Thymus (tissue), 11 donors: Measurements from ENCODE around the gene PC. TPM values are rescaled to one million over a fixed set of nuclear protein-coding genes. Genes with fewer than 3 reads are reported as not detected.
"Not testable (repeated sequence)": the region's sequence is repeated elsewhere in the genome, so short reads cannot be mapped to it uniquely, and the experiment has no call there.

ENCODE experiments used
- DNase-seq, 9 donors: peaks; one replicate each; pipeline ENCODE4 v3.0.0-alpha.2; 2013; ENCODE audit warnings: low spot score in 9 of 9, low read depth in 6 of 9, missing footprints in 1 of 9
- H3K27ac ChIP-seq, 2 donors: one replicate each; pipeline ENCODE4 v1.5.1; 2013; ENCODE audit warnings: control low read depth in 1 of 2, low read depth in 1 of 2, low read length in 1 of 2, mild to moderate bottlenecking in 1 of 2, moderate library complexity in 1 of 2
- H3K27me3 ChIP-seq, 2 donors: one replicate each; pipeline ENCODE4 v1.5.1; 2013; ENCODE audit warnings: low read length in 1 of 2; ENCODE audit not compliant: control insufficient read depth in 2 of 2, insufficient read depth in 1 of 2
- H3K36me3 ChIP-seq, 2 donors: one replicate each; pipeline ENCODE4 v1.5.1; 2013; ENCODE audit warnings: low read length in 1 of 2, mild to moderate bottlenecking in 1 of 2, moderate library complexity in 1 of 2; ENCODE audit not compliant: control insufficient read depth in 2 of 2, insufficient read depth in 2 of 2
- H3K4me1 ChIP-seq, 2 donors: one replicate each; pipeline ENCODE4 v1.5.1; 2013; ENCODE audit warnings: low read length in 2 of 2; ENCODE audit not compliant: control insufficient read depth in 2 of 2, insufficient read depth in 2 of 2
- H3K4me3 ChIP-seq, 2 donors: one replicate each; pipeline ENCODE4 v1.5.1; 2013; ENCODE audit warnings: low read length in 2 of 2, control low read depth in 1 of 2, mild to moderate bottlenecking in 1 of 2
- H3K9me3 ChIP-seq, 2 donors: one replicate each; pipeline ENCODE4 v1.5.1; 2013; ENCODE audit warnings: low read length in 1 of 2, mild to moderate bottlenecking in 1 of 2; ENCODE audit not compliant: control insufficient read depth in 2 of 2, insufficient read depth in 1 of 2
- WGBS: extraction: QIAGEN DNeasy Blood & Tissue Kit; methylation state at CpG from one replicate; pipeline ENCODE4 v1.1.7; 2013; 5-methylcytosine and 5-hydroxymethylcytosine counted together
- polyA plus RNA-seq: library from polyadenylated mRNA; stranded (reverse); fragments of 200-250 nt; gene quantifications from one replicate; pipeline ENCODE4 v1.2.3, GENCODE V29; 2013
- total RNA-seq: library from RNA; stranded (reverse); fragments of 120-200 nt; gene quantifications from one replicate; pipeline ENCODE4 v1.2.4, GENCODE V29; 2013
- donor health status: healthy.

Gene PC
- total and polyA plus RNA-seq, 2 donors: 3.4 to 9.9 TPM

- Histone ChIP-seq H3K9me3 (no peaks in the 10 kb centered on the region), H3K4me1 (no peaks in the 10 kb centered on the region), H3K36me3 (no peaks in the 10 kb centered on the region), H3K27me3 (peaks cover 0 to 23% of the 10 kb centered on the region in 2 donors), H3K4me3 (no peak overlapping the region), H3K27ac (no peak overlapping the region)
- no peak for DNase-seq
- WGBS: 95% methylated on average over 7 of the region's 7 CpGs
These were observed 41.4 kb upstream of the PC start for GRCh38 chr11:66999555-66999954.

DNA sequence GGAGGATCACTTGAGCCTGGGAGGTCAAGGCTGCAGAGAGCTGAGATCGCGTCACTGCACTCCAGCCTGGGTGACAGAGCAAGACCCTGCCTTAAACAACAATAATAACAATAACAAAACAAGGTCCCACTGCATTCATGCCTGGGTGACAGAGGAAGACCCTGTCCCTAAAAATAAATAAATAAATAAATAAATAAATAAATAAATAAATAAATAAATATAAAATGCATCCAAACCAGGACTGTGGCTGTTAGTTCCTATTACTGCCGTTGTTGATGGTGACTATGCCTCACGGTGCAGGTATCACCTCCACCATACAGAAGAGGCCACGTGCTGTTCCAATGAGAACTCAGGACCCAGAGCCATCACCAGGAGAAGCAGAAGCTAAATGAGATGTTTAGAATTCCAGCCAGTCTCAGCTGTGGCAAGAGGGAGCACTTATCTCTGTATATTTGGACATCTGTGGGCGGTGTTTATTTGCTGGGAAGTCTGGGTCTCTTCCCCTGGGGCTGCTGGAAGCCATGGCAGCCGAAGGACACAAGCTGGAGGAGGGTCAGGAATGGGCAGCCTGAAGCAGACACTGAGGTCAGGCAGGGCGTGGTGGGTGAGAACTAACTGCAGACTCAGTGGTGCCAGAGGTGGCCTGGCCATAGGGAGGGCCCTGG lies 38.6 kb upstream of the PC start:
- Histone ChIP-seq H3K4me1 (no peaks in the 10 kb centered on the region), H3K4me3 (no peak overlapping the region), H3K27ac (no peak overlapping the region), H3K9me3 (no peaks in the 10 kb centered on the region), H3K36me3 (no peaks in the 10 kb centered on the region), H3K27me3 (peaks cover 0 to 14% of the 10 kb centered on the region in 2 donors)
- DNase-seq: no peak
- 89% methylated on average over 8 of the region's 8 CpGs for WGBS

DNA sequence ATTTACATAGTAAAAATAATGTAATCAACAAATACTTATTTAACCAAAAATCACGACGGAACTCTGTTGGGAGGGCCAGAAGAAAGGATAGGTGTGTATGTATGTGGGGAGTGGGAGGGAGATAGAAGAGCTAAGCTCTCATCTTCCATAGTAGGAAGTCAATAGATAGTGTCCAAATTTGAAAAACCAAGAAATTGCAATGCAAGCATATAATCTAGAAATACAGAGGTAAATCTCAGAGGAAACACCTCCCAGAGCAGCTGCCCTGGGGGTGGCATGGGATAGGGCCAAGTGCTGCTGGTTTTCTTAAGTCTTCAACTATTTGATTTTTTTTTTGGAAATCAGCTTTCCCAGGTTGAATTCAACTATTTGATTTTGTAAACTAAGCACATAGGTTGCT lies 33.9 kb upstream of the PC start:
- Histone ChIP-seq H3K4me3 (no peak overlapping the region), H3K9me3 (no peaks in the 10 kb centered on the region), H3K27me3 (peaks cover 0 to 10% of the 10 kb centered on the region in 2 donors), H3K36me3 (no peaks in the 10 kb centered on the region), H3K27ac (no peak overlapping the region), H3K4me1 (no peaks in the 10 kb centered on the region)
- 98% methylated on average over 2 of the region's 2 CpGs for WGBS
- DNase-seq: no peak

- not testable (repeated sequence) for H3K4me3 ChIP-seq, H3K27me3 ChIP-seq, H3K36me3 ChIP-seq, H3K4me1 ChIP-seq, H3K27ac ChIP-seq, DNase-seq, H3K9me3 ChIP-seq
- 91% methylated on average over 9 of the region's 9 CpGs for WGBS
These were observed 31.2 kb upstream of the PC start for GRCh38 chr11:66989360-66989759.

DNA sequence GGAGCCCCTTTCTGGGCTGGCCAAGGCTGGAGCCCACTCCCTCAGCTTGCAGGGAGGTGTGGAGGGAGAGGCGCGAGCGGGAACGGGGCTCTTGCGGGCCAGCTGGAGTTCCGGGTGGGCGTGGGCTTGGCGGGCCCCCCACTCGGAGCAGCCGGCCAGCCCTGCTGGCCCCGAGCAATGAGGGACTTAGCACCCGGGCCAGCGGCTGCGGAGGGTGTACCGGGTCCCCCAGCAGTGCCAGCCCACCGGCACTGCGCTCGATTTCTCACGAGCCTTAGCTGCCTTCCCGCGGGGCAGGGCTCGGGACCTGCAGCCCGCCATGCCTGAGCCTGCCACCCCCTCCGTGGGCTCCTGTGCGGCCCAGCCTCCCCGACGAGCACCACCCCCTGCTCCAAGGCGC lies 30.6 kb upstream of the PC start:
- H3K9me3 ChIP-seq, H3K27ac ChIP-seq, H3K4me1 ChIP-seq, DNase-seq, H3K4me3 ChIP-seq, H3K27me3 ChIP-seq, H3K36me3 ChIP-seq: not testable (repeated sequence)
- 97% methylated on average over 28 of the region's 28 CpGs for WGBS

DNA sequence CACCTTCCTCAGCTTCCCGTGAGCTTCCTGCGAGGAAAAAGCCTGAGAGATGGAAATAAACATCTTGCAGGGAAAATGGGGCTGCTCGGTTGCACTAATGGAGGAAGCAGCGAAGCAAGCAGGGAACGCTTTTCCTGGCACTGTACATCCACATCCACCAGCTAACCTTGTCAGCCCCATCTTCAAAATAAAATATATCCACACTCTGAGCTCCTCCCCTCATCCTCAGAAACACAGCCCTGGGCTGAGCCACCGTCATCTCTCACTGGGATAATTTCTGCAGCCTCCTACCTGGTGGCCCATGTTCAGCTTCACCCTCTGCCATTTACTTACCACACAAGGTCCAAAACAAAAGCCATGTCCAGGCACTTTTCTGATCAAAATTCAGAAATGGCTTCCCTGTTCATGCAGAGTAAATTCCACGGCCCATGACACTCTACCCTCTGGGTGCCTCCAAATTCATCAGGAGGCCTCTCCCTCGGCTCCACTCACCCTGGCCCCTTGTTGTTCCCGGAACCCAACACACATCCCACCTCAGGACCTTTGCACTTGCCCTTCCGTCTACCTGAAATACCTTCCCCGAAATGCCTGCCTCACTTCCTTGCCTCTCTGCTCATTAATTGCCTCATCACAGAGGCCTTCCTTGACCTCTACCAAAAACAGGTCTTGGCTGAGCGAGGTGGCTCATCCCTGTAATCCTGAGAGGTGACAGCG lies 29.9 kb upstream of the PC start:
- DNase-seq: no peak
- Histone ChIP-seq H3K27me3 (peaks cover 0 to 4% of the 10 kb centered on the region in 2 donors), H3K27ac (no peak overlapping the region), H3K4me1 (no peaks in the 10 kb centered on the region), H3K36me3 (no peaks in the 10 kb centered on the region), H3K9me3 (no peaks in the 10 kb centered on the region), H3K4me3 (no peak overlapping the region)
- WGBS: 83% methylated on average over 13 of the region's 13 CpGs

GRCh38 chr11:66987158-66987620 lies 29.0 kb upstream of the PC start:
- no peak for DNase-seq
- no peaks in the 10 kb centered on the region for H3K36me3 ChIP-seq
- 95% methylated on average over 6 of the region's 6 CpGs for WGBS
- H3K4me1 ChIP-seq: no peaks in the 10 kb centered on the region
- H3K27ac ChIP-seq: no peak overlapping the region
- peaks cover 0 to 4% of the 10 kb centered on the region in 2 donors for H3K27me3 ChIP-seq
- no peaks in the 10 kb centered on the region for H3K9me3 ChIP-seq
- H3K4me3 ChIP-seq: no peak overlapping the region

DNA sequence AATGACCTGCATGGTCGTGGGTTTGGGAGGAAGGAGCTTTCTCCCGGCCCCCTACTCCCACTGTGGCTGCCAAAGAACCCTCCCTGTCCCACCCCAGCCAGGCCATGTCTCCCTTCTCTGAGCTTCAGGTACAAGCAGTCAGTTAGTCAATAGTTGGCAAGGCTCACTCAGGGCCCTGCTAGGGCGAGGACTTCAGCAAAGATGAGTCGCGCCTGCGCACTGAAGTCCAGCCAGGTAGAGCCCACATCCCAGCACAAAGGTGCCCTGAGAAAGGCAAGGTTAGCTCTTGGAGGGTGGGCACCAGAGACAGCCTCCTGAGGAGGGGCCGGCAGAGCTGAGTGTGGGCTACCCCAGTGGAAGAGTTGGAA lies 28.0 kb upstream of the PC start:
- H3K36me3 ChIP-seq: no peaks in the 10 kb centered on the region
- H3K4me1 ChIP-seq: no peaks in the 10 kb centered on the region
- H3K9me3 ChIP-seq: no peaks in the 10 kb centered on the region
- no peak overlapping the region for H3K4me3 ChIP-seq
- peaks cover 0 to 4% of the 10 kb centered on the region in 2 donors for H3K27me3 ChIP-seq
- H3K27ac ChIP-seq: no peak overlapping the region
- no peak for DNase-seq
- 93% methylated on average over 7 of the region's 7 CpGs for WGBS

DNA sequence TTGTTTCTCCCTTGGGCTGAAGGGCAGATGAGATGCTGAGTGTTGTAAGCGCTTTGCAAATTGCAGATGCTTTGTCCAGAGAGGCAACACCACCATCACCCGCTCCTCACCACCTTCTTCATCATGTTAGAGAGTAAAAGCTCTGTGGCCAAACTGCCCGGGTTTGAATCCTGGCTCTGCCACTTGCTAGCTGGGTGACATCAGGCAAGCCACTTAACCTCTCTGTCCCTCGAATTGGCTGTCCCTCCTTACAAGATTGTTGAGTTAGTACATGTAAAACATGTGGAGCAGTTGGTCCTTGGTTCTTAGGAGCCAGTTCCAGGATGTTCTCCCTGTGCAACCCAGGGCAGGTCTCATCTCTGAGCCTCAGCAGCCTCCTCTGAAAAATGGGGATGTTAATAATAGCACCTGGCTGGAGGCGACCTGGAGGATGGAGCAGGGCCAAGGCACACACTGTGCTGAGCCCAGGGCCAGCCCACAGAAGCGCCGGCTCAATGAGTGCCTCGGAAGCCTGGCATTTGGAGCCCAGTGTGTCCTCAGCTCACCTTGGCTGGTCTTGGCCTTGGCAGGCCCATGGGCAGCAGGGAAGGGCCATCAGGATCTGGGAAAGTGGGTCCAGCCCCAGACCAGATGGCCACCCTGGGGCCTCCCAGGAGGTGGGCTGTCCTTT lies 27.5 kb upstream of the PC start:
- Histone ChIP-seq H3K27ac (no peak overlapping the region), H3K27me3 (peaks cover 0 to 4% of the 10 kb centered on the region in 2 donors), H3K9me3 (no peaks in the 10 kb centered on the region), H3K4me1 (no peaks in the 10 kb centered on the region), H3K4me3 (no peak overlapping the region), H3K36me3 (no peaks in the 10 kb centered on the region)
- no peak for DNase-seq
- 95% methylated on average over 8 of the region's 8 CpGs for WGBS
